Thyroid gland (tissue), 4 donors: Measurements from ENCODE around the gene TREM2. TPM values are rescaled to one million over a fixed set of nuclear protein-coding genes. Genes with fewer than 3 reads are reported as not detected.
A peak's percentile ranks its signal among the peaks of the same experiment; 100 is the strongest.

Experiments
- DNase-seq, 2 donors: peaks; one replicate each; pipeline ENCODE4 v3.0.0-alpha.2; 2019
- H3K27ac ChIP-seq, 3 donors: fragments of 200-600 bp; sonication (generic); 1 replicate in 2 of 3; 2 replicates in 1 of 3; pipeline ENCODE4 v1.5.1; 2016 to 2019; ENCODE audit warnings: mild to moderate bottlenecking in 1 of 3, moderate library complexity in 1 of 3
- H3K27me3 ChIP-seq: fragments of 200-600 bp; sonication (generic); one replicate; pipeline ENCODE4 v1.5.1; 2019
- H3K36me3 ChIP-seq, 2 donors: fragments of 200-600 bp; sonication (generic); one replicate each; pipeline ENCODE4 v1.5.1; 2016 to 2019
- H3K4me1 ChIP-seq, 2 donors: fragments of 200-600 bp; sonication (generic); one replicate each; pipeline ENCODE4 v1.5.1; 2017 to 2019
- H3K4me3 ChIP-seq, 3 donors: fragments of 200-600 bp; sonication (generic); replicated peaks in 1 of 3; 1 replicate in 2 of 3; 2 replicates in 1 of 3; pipeline ENCODE4 v1.5.1; 2016; ENCODE audit warnings: mild to moderate bottlenecking in 1 of 3
- H3K9me3 ChIP-seq: fragments of 200-600 bp; sonication (generic); one replicate; pipeline ENCODE4 v1.5.1; 2017
- POLR2A ChIP-seq, 2 donors: fragments of 450-650 bp; IDR thresholded peaks; one replicate each; pipeline ENCODE4 v1.6.1; 2017; ENCODE audit warnings: antibody characterized with exemption in 2 of 2, mild to moderate bottlenecking in 2 of 2, moderate library complexity in 1 of 2
- WGBS, 2 donors: methylation state at CpG; one replicate each; pipeline ENCODE4 v1.1.5; 2017; 5-methylcytosine and 5-hydroxymethylcytosine counted together
- intact Hi-C: fragments of 100-400 bp; cut with DNase I; formaldehyde crosslinking; loops from one replicate; pipeline ENCODE4 v1.15.1; 2023
- total RNA-seq, 4 donors: library from RNA; depleted of rRNA; stranded (reverse); fragments of >200 nt; gene quantifications; one replicate each; pipeline ENCODE4 v1.2.3, GENCODE V29; 2016
- TF ChIP-seq, protein P1 (sequence below), 6 experiments: fragments of 200-600 bp in 3 of 6; fragments of 450-650 bp in 3 of 6; sonication (generic) in 3 of 6; IDR thresholded peaks; one replicate each; pipeline ENCODE4 v1.5.1; 2016 to 2019; ENCODE audit warnings: antibody characterized with exemption in 6 of 6, mild to moderate bottlenecking in 2 of 6, inconsistent platforms in 1 of 6, moderate library complexity in 1 of 6

TREM2 gene
- total RNA-seq, 4 donors from 2014 or later: 1.0 to 4.1 (median 1.7) TPM; not detected in 1

DNA sequence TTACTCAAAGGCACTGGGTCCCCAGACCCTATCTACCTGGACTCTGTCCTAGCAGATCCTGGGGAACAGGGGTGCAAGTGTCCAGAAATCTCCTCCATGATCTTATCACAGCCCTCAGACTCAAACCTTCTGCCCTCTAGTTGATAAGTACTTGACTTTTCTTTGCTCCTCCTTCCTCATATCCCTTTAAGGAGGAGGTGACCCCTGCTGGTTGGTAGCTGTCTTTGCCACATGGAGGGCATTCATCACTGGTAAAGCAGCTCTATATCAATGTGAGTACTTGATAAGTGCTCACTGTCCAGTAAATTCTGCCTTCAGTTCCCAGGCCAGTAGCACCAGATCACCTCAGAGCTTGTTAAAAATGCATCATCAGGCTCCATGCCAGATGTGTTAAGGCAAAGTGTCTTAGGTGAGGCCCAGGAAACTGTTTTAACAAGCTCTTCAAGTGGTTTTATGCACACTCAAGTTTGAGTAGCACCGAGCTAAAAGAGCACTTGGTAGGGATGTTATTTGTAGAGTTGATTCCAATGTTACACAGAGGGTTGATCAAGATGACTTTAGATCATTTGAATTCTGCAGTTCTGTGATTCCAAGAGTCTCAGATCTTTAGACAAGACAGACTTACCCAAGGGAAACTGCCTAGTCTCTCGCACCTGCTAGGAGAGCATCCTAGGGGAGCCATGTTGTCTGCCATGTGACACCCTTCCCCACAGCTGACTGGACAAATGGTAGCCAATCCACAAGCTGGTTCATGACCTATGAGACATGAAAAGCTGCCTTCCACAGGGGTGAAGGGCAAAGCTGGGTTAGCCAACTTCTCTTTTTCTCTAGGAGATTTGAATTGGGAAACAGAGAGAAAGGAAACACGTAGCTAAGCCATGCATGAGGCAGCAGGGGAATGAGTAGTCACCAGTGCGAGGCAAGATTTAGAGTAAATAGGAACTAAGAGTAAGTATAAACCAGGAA lies 19.4 kb upstream of the TREM2 start:
- H3K9me3 ChIP-seq: no peaks in the 10 kb centered on the region
- TF ChIP-seq, protein P1, sequence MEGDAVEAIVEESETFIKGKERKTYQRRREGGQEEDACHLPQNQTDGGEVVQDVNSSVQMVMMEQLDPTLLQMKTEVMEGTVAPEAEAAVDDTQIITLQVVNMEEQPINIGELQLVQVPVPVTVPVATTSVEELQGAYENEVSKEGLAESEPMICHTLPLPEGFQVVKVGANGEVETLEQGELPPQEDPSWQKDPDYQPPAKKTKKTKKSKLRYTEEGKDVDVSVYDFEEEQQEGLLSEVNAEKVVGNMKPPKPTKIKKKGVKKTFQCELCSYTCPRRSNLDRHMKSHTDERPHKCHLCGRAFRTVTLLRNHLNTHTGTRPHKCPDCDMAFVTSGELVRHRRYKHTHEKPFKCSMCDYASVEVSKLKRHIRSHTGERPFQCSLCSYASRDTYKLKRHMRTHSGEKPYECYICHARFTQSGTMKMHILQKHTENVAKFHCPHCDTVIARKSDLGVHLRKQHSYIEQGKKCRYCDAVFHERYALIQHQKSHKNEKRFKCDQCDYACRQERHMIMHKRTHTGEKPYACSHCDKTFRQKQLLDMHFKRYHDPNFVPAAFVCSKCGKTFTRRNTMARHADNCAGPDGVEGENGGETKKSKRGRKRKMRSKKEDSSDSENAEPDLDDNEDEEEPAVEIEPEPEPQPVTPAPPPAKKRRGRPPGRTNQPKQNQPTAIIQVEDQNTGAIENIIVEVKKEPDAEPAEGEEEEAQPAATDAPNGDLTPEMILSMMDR (IDR thresholded peaks at IDR 0.05): peak in 4 of 6 experiments; percentile 58 to 76 (median 66)
- TF ChIP-seq POLR2A (IDR thresholded peaks at IDR 0.05): no peak
- no peaks in the 10 kb centered on the region for H3K27me3 ChIP-seq
- no peak overlapping the region for H3K27ac ChIP-seq
- 47 to 58% methylated on average over 3 to 4 of the region's 4 CpGs for WGBS, 2 donors
- H3K36me3 ChIP-seq: no peaks in the 10 kb centered on the region
- peak; percentile 54 to 62 for DNase-seq
- H3K4me3 ChIP-seq: no peak overlapping the region
- intact Hi-C loops: no loop called here
- H3K4me1 ChIP-seq: peaks cover 0 to 9% of the 10 kb centered on the region in 2 donors

GRCh38 chr6:41181566-41181965 lies 18.6 kb upstream of the TREM2 start:
- 80 to 100% methylated on average over 1 of the region's 1 CpG for whole genome bisulfite sequencing, 2 donors
- DNase-seq: no peak
- intact Hi-C loops: no loop called here
- peaks cover 0 to 9% of the 10 kb centered on the region in 2 donors for H3K4me1 ChIP-seq
- H3K27me3 ChIP-seq: no peaks in the 10 kb centered on the region
- no peak for TF ChIP-seq POLR2A (IDR thresholded peaks at IDR 0.05)
- H3K4me3 ChIP-seq: no peak overlapping the region
- no peaks in the 10 kb centered on the region for H3K36me3 ChIP-seq
- no peaks in the 10 kb centered on the region for H3K9me3 ChIP-seq
- H3K27ac ChIP-seq: no peak overlapping the region

DNA sequence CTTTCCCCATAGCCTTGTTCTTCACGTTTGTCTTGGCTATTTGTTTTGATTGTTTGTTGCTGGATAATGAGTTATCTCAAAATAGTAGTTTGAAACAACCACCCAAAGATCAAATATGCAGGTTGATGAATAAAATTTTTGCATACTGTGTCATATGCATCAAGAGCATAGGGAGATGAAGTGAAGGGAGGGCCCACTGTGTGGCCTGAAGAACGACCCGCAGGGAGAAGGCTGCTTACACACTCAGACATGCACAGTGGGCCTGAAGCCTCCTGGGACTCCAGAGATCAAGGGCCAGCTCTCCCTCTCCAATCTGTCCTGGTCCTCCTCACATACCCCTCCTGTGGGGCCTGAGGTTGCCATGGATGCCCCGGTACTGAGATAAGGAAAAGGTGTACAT lies 16.2 kb upstream of the TREM2 start:
- 66 to 80% methylated on average over 4 of the region's 4 CpGs for WGBS, 2 donors
- no peak for DNase-seq
- Histone ChIP-seq H3K4me1 (peaks cover 0 to 9% of the 10 kb centered on the region in 2 donors), H3K36me3 (no peaks in the 10 kb centered on the region), H3K27me3 (no peaks in the 10 kb centered on the region), H3K4me3 (no peak overlapping the region), H3K9me3 (no peaks in the 10 kb centered on the region), H3K27ac (no peak overlapping the region)
- TF ChIP-seq, protein P1 (IDR thresholded peaks at IDR 0.05): no peak
- no peak for TF ChIP-seq POLR2A (IDR thresholded peaks at IDR 0.05)
- intact Hi-C loops: no loop called here

GRCh38 chr6:41177695-41178094 lies 14.8 kb upstream of the TREM2 start:
- intact Hi-C loops: no loop called here
- Histone ChIP-seq H3K4me1 (peaks cover 0 to 8% of the 10 kb centered on the region in 2 donors), H3K27ac (no peak overlapping the region), H3K36me3 (no peaks in the 10 kb centered on the region), H3K9me3 (no peaks in the 10 kb centered on the region), H3K4me3 (no peak overlapping the region), H3K27me3 (no peaks in the 10 kb centered on the region)
- no peak for TF ChIP-seq POLR2A (IDR thresholded peaks at IDR 0.05)
- TF ChIP-seq, protein P1 (IDR thresholded peaks at IDR 0.05): no peak
- 96 to 97% methylated on average over 2 of the region's 2 CpGs for WGBS, 2 donors
- DNase-seq: no peak

DNA sequence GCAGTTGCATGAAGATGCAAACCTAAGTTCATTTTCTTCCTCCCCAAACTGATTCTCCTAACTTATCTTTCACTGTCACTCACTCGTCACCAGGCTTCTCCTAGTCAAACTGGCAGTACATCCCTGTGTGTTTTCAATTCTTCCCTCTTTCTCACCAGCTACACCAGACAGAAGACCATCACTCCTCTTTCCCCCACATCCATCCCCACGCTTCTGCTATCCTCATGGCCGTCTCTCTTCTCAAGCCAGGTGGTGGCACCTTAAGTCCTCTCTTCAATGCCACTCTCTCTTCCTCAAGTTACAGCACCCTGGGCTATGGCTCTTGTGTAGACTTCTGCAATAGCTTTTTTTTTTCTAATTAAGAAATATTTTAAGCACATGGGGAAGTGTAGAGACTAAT lies 14.4 kb upstream of the TREM2 start:
- no peak for DNase-seq
- intact Hi-C loops: no loop called here
- H3K4me1 ChIP-seq: peaks cover 0 to 4% of the 10 kb centered on the region in 2 donors
- no peaks in the 10 kb centered on the region for H3K27me3 ChIP-seq
- H3K9me3 ChIP-seq: no peaks in the 10 kb centered on the region
- WGBS, 2 donors: 84 to 89% methylated on average over 3 of the region's 3 CpGs
- H3K4me3 ChIP-seq: no peak overlapping the region
- TF ChIP-seq POLR2A (IDR thresholded peaks at IDR 0.05): no peak
- no peaks in the 10 kb centered on the region for H3K36me3 ChIP-seq
- H3K27ac ChIP-seq: no peak overlapping the region

GRCh38 chr6:41176189-41176588 lies 13.3 kb upstream of the TREM2 start:
- Histone ChIP-seq H3K27ac (no peak overlapping the region), H3K9me3 (no peaks in the 10 kb centered on the region), H3K4me3 (no peak overlapping the region), H3K36me3 (no peaks in the 10 kb centered on the region), H3K27me3 (no peaks in the 10 kb centered on the region), H3K4me1 (no peaks in the 10 kb centered on the region)
- intact Hi-C loops: no loop called here
- DNase-seq: no peak
- 89 to 91% methylated on average over 12 of the region's 12 CpGs for WGBS, 2 donors
- no peak for TF ChIP-seq POLR2A (IDR thresholded peaks at IDR 0.05)
- TF ChIP-seq, protein P1 (IDR thresholded peaks at IDR 0.05): no peak
